Bone marrow (tissue), 2 donors: ENCODE results near the gene FGF3.

Experiments
- DNase-seq, 2 donors: peaks; one replicate each; lab custom pipeline; 2025; lab: John Stamatoyannopoulos, UW

The FGF3 gene

GRCh38 chr11:69844396-69844795, 25.2 kb upstream of the FGF3 start:
- DNase-seq = no peak

GRCh38 chr11:69843529-69843921, 24.3 kb upstream of the FGF3 start:
- DNase-seq = no peak

- no peak for DNase-seq
Observed at GRCh38 chr11:69842746-69843528, 23.7 kb upstream of the FGF3 start.

GRCh38 chr11:69841859-69842698, 22.9 kb upstream of the FGF3 start:
- DNase-seq = no peak

GRCh38 chr11:69841170-69841858, 22.1 kb upstream of the FGF3 start:
- no peak for DNase-seq

- DNase-seq = no peak
Observed at GRCh38 chr11:69840371-69841169, 21.4 kb upstream of the FGF3 start.

- DNase-seq = no peak
Observed at GRCh38 chr11:69839516-69839915, 20.3 kb upstream of the FGF3 start.

GRCh38 chr11:69837791-69838190, 18.6 kb upstream of the FGF3 start:
- DNase-seq = no peak

- DNase-seq = no peak
Observed at GRCh38 chr11:69836401-69836800, 17.2 kb upstream of the FGF3 start.

GRCh38 chr11:69834811-69835800, 15.9 kb upstream of the FGF3 start:
- no peak for DNase-seq

- no peak for DNase-seq
Observed at GRCh38 chr11:69834251-69834650, 15.0 kb upstream of the FGF3 start.

- no peak for DNase-seq
Observed at GRCh38 chr11:69832561-69833413, 13.6 kb upstream of the FGF3 start.

- DNase-seq = no peak
Observed at GRCh38 chr11:69831985-69832384, 12.8 kb upstream of the FGF3 start.

GRCh38 chr11:69830086-69830485, 10.9 kb upstream of the FGF3 start:
- DNase-seq = no peak

GRCh38 chr11:69828971-69829344, 9.7 kb upstream of the FGF3 start:
- DNase-seq = no peak

GRCh38 chr11:69828276-69828970, 9.2 kb upstream of the FGF3 start:
- DNase-seq = no peak

GRCh38 chr11:69826773-69827172, 7.6 kb upstream of the FGF3 start:
- DNase-seq = no peak

GRCh38 chr11:69825941-69826340, 6.7 kb upstream of the FGF3 start:
- DNase-seq = no peak
